ENCODE measurements around the gene CD96. TPM values are rescaled to one million over a fixed set of nuclear protein-coding genes. Genes with fewer than 3 reads are reported as not detected.

Gene CD96
- total RNA-seq, 1 donor from 2014 or later: 0.27 TPM

DNA sequence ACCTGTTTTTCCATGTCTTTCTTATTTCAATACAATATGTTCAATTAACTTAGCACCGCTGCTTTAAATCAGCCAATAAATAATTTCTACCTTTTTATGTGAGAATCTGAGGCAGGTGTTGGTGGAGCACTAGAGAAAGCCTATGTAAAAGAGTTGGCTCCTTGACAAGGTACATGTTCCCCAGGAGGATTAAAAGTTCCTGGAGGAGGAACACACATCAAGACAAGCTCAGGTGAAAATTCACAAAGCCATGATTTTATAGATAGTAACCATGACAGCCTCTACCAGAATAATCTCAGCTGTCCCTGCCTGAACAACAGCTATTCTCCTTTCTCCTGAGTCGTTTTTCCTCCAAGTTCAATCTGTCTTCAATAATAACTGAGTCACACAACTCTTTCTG is 56.6 kb downstream of the CD96 start:
- no peak overlapping the region for H3K4me3 Mint-ChIP-seq
- H3K27ac Mint-ChIP-seq: no peak overlapping the region
- H3K9me3 Mint-ChIP-seq: no peaks in the 10 kb centered on the region
- no peaks in the 10 kb centered on the region for H3K36me3 Mint-ChIP-seq
- DNase-seq (ENCODE audit: low spot score in 2 of 2, unreplicated experiment in 2 of 2): no peak
- peaks cover 6% of the 10 kb centered on the region for H3K4me1 Mint-ChIP-seq
- no peaks in the 10 kb centered on the region for H3K27me3 Mint-ChIP-seq (ENCODE audit: low read depth)
- TF ChIP-seq, protein P1, sequence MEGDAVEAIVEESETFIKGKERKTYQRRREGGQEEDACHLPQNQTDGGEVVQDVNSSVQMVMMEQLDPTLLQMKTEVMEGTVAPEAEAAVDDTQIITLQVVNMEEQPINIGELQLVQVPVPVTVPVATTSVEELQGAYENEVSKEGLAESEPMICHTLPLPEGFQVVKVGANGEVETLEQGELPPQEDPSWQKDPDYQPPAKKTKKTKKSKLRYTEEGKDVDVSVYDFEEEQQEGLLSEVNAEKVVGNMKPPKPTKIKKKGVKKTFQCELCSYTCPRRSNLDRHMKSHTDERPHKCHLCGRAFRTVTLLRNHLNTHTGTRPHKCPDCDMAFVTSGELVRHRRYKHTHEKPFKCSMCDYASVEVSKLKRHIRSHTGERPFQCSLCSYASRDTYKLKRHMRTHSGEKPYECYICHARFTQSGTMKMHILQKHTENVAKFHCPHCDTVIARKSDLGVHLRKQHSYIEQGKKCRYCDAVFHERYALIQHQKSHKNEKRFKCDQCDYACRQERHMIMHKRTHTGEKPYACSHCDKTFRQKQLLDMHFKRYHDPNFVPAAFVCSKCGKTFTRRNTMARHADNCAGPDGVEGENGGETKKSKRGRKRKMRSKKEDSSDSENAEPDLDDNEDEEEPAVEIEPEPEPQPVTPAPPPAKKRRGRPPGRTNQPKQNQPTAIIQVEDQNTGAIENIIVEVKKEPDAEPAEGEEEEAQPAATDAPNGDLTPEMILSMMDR (IDR thresholded peaks at IDR 0.05; ENCODE audit: unreplicated experiment): no peak

DNA sequence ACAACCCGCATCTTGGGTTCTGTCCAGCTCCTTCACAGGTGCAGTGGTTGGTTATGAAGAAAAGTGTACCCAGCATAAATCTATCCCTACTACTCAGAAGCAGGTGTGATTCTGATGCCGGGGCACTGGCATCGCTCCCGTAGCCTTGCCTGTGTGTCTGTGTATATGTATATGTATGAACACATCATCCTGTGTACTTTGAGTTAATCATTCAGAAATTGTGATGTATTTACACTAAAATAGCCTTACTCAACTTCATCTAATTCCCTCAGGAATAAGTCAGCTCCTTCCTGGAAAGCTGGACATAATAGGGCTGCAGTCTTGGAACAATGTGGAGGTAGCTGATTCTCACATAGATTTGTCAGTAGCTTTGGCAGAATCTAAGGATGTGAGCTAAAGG is 59.8 kb downstream of the CD96 start:
- H3K4me3 Mint-ChIP-seq: no peak overlapping the region
- no peaks in the 10 kb centered on the region for H3K27me3 Mint-ChIP-seq (ENCODE audit: low read depth)
- H3K9me3 Mint-ChIP-seq: no peaks in the 10 kb centered on the region
- no peak for DNase-seq (ENCODE audit: low spot score in 2 of 2, unreplicated experiment in 2 of 2)
- peaks cover 6% of the 10 kb centered on the region for H3K4me1 Mint-ChIP-seq
- no peak overlapping the region for H3K27ac Mint-ChIP-seq
- TF ChIP-seq, protein P1 (IDR thresholded peaks at IDR 0.05; ENCODE audit: unreplicated experiment): no peak
- H3K36me3 Mint-ChIP-seq: no peaks in the 10 kb centered on the region

DNA sequence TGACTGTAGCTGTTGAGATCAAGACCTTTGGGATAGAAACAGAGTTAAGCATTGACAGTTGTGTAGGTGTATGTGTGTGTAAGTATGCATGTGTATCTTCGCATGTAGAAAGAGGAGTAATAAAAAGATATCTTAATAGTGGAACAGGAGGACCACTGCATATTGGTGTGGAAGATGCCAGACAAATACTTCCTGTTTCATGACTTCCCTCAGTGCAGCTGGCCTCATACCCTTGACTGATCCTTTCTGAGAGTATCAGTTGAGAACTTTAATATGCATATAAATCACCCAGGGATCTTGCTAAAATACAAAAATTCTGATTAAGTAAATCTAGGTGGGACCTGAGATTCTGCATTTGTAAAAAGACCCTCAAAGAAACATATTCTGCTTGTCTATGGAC is 61.7 kb downstream of the CD96 start:
- no peaks in the 10 kb centered on the region for H3K27me3 Mint-ChIP-seq (ENCODE audit: low read depth)
- TF ChIP-seq, protein P1 (IDR thresholded peaks at IDR 0.05; ENCODE audit: unreplicated experiment): no peak
- H3K4me3 Mint-ChIP-seq: no peak overlapping the region
- no peak for DNase-seq (ENCODE audit: low spot score in 2 of 2, unreplicated experiment in 2 of 2)
- H3K36me3 Mint-ChIP-seq: no peaks in the 10 kb centered on the region
- peaks cover 6% of the 10 kb centered on the region for H3K4me1 Mint-ChIP-seq
- H3K9me3 Mint-ChIP-seq: no peaks in the 10 kb centered on the region
- no peak overlapping the region for H3K27ac Mint-ChIP-seq

DNA sequence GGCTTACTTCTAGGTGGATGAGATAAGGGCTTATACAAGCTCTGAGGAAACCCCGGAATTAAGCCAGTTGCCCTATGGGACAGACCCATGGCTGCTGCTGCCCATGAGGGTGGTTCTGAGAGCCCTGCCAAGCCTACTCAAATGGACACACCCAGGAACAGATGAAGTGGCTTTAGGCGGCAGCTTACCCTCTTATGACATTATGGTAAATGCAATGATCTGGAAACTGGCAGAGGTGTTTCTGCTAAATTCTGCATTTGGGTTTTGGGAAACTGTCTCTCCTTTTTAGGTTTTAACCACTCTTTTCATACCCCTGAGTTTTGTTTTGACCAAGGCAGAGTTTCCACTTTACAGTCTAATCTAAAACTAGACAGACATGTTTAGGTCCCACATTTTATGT is 62.1 kb downstream of the CD96 start:
- H3K27ac Mint-ChIP-seq: no peak overlapping the region
- H3K4me3 Mint-ChIP-seq: no peak overlapping the region
- TF ChIP-seq, protein P1 (IDR thresholded peaks at IDR 0.05; ENCODE audit: unreplicated experiment): no peak
- H3K27me3 Mint-ChIP-seq (ENCODE audit: low read depth): no peaks in the 10 kb centered on the region
- no peaks in the 10 kb centered on the region for H3K9me3 Mint-ChIP-seq
- peaks cover 6% of the 10 kb centered on the region for H3K4me1 Mint-ChIP-seq
- DNase-seq (ENCODE audit: low spot score in 2 of 2, unreplicated experiment in 2 of 2): no peak
- H3K36me3 Mint-ChIP-seq: no peaks in the 10 kb centered on the region

DNA sequence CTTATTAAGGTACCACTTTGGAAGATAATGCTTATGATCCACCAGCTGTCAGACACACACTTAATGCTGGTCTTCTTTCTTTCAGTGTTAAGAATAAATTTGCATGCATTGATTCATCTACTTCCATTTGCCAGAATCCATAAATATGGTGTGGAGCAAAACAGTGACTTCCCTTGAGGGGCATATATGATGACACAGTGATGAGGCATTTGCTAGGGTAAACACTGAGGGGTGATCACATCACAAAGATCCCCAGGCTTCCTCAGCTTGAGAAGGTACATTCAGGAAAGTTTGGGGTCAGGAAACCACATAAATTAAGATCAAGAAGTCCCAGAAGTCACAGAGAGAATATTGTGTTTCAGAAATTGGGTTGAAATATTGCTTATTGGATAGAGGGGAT is 63.0 kb downstream of the CD96 start:
- H3K27ac Mint-ChIP-seq: no peak overlapping the region
- H3K4me3 Mint-ChIP-seq: no peak overlapping the region

More for the DNA sequence above, 63.0 kb downstream of the CD96 start:
- H3K9me3 Mint-ChIP-seq: no peaks in the 10 kb centered on the region
- H3K36me3 Mint-ChIP-seq: no peaks in the 10 kb centered on the region
- H3K27me3 Mint-ChIP-seq (ENCODE audit: low read depth): no peaks in the 10 kb centered on the region
- peaks cover 6% of the 10 kb centered on the region for H3K4me1 Mint-ChIP-seq
- TF ChIP-seq, protein P1 (IDR thresholded peaks at IDR 0.05; ENCODE audit: unreplicated experiment): no peak
- DNase-seq (ENCODE audit: low spot score in 2 of 2, unreplicated experiment in 2 of 2): no peak
